ENCODE data around the gene SORCS2. TPM values are rescaled to one million over a fixed set of nuclear protein-coding genes. Genes with fewer than 3 reads are reported as not detected.

Gene SORCS2
- total and polyA plus RNA-seq, 2 of the 4 experiments (the other 2 are of a cell fraction) = 0.36 to 0.62 TPM

DNA sequence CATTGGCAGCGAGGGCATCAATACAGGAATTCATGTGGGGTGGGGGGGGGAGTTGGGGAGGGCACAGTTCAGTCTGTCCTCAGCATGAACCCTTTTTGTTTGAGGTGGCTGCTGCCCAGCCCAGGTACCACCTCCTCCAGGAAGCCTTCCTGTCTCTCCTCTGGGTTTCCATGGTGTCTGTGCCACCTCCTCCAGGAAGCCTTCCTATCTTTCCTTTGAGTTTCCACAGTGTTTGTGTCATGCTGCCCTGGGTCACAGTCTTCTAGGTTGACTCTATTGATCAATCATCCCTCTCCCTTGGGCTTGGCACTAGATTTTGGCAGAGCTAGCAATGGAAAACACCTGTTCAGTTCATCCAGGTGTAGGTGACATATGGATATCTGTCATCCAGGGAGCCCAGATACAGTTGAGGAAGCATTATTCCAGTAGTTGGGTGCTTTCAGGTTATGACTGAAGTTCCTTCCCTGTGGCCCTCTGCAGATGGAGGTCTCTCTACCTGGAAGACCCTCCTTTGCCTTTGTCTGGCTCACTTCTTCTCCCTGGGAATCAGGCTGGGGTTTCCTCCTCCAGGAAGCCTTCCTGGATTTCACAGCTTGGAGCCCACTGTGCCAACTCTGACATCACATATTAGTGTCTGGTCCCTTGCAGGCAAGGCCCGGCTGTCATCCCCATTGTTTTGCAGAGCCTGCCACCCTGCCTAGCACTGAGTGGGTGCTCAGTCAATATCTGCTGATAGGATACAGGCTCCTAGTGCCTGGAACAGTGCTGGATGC lies 96.6 kb downstream of the SORCS2 start:
- H3K27ac ChIP-seq (ENCODE audit: insufficient read depth, low read length) = no peak overlapping the region
- H3K9me3 ChIP-seq (ENCODE audit: control insufficient read depth, insufficient read depth, low read length) = no peaks in the 10 kb centered on the region
- WGBS, 2 experiments (ENCODE audit: extremely low coverage in 2 of 2, insufficient read length in 1 of 2) = 100% methylated on average over 1 of the region's 2 CpGs; no CpG with 5 or more reads in 1 of the 2 experiments
- no peak overlapping the region for H4K8ac ChIP-seq (ENCODE audit: low read depth in 2 of 2, low read length in 2 of 2)
- no peaks in the 10 kb centered on the region for H4K20me1 ChIP-seq (ENCODE audit: insufficient read depth, low read length)
- no peak for TF ChIP-seq CHD1 (IDR thresholded peaks at IDR 0.05; ENCODE audit: low read depth, low read length)
- no peak for TF ChIP-seq MAFK (IDR thresholded peaks at IDR 0.05; ENCODE audit: low read depth, low read length)
- TF ChIP-seq, protein P1, sequence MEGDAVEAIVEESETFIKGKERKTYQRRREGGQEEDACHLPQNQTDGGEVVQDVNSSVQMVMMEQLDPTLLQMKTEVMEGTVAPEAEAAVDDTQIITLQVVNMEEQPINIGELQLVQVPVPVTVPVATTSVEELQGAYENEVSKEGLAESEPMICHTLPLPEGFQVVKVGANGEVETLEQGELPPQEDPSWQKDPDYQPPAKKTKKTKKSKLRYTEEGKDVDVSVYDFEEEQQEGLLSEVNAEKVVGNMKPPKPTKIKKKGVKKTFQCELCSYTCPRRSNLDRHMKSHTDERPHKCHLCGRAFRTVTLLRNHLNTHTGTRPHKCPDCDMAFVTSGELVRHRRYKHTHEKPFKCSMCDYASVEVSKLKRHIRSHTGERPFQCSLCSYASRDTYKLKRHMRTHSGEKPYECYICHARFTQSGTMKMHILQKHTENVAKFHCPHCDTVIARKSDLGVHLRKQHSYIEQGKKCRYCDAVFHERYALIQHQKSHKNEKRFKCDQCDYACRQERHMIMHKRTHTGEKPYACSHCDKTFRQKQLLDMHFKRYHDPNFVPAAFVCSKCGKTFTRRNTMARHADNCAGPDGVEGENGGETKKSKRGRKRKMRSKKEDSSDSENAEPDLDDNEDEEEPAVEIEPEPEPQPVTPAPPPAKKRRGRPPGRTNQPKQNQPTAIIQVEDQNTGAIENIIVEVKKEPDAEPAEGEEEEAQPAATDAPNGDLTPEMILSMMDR (conservative IDR thresholded peaks at IDR 0.05; ENCODE audit: low read depth, low read length) = no peak
- no peak for TF ChIP-seq CEBPB (IDR thresholded peaks at IDR 0.05; ENCODE audit: low read depth, low read length)
- no peak for TF ChIP-seq MXI1 (IDR thresholded peaks at IDR 0.05; ENCODE audit: borderline replicate concordance, low read depth, low read length)
- TF ChIP-seq POLR2A (IDR thresholded peaks at IDR 0.05; ENCODE audit: low read depth, low read length) = no peak
- TF ChIP-seq, protein P2, sequence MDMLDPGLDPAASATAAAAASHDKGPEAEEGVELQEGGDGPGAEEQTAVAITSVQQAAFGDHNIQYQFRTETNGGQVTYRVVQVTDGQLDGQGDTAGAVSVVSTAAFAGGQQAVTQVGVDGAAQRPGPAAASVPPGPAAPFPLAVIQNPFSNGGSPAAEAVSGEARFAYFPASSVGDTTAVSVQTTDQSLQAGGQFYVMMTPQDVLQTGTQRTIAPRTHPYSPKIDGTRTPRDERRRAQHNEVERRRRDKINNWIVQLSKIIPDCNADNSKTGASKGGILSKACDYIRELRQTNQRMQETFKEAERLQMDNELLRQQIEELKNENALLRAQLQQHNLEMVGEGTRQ (IDR thresholded peaks at IDR 0.05; ENCODE audit: low read depth, low read length) = no peak
- no peak for TF ChIP-seq SMC3 (IDR thresholded peaks at IDR 0.05; ENCODE audit: low read depth, low read length)
- TF ChIP-seq RFX5 (IDR thresholded peaks at IDR 0.05; ENCODE audit: low read depth, low read length) = no peak
- TF ChIP-seq FOS (IDR thresholded peaks at IDR 0.05; ENCODE audit: low read depth, low read length) = no peak
- TF ChIP-seq RCOR1 (IDR thresholded peaks at IDR 0.05; ENCODE audit: insufficient replicate concordance, low read length) = no peak
- TF ChIP-seq NFE2L2 (IDR thresholded peaks at IDR 0.05; ENCODE audit: low read depth, low read length) = no peak
- no peak for TF ChIP-seq MAZ (IDR thresholded peaks at IDR 0.05; ENCODE audit: borderline replicate concordance, low read depth, low read length)
- TF ChIP-seq, protein P3, sequence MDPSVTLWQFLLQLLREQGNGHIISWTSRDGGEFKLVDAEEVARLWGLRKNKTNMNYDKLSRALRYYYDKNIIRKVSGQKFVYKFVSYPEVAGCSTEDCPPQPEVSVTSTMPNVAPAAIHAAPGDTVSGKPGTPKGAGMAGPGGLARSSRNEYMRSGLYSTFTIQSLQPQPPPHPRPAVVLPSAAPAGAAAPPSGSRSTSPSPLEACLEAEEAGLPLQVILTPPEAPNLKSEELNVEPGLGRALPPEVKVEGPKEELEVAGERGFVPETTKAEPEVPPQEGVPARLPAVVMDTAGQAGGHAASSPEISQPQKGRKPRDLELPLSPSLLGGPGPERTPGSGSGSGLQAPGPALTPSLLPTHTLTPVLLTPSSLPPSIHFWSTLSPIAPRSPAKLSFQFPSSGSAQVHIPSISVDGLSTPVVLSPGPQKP (IDR thresholded peaks at IDR 0.05; ENCODE audit: borderline replicate concordance, low read depth, low read length) = no peak
- no peak for TF ChIP-seq RAD21 (IDR thresholded peaks at IDR 0.05; ENCODE audit: low read length)
- no peak for TF ChIP-seq BHLHE40 (IDR thresholded peaks at IDR 0.05; ENCODE audit: low read depth, low read length)
- no peaks in the 10 kb centered on the region for H3K9me1 ChIP-seq (ENCODE audit: insufficient read depth, low read length)
- H2BK5ac ChIP-seq (ENCODE audit: low read depth, low read length, poor library complexity, severe bottlenecking) = no peak overlapping the region
- no peaks in the 10 kb centered on the region for H3K79me1 ChIP-seq (ENCODE audit: low read depth in 1 of 2, low read length in 2 of 2)
- H2BK15ac ChIP-seq (ENCODE audit: low read depth, low read length) = no peak overlapping the region
- H3K4ac ChIP-seq (ENCODE audit: low read depth, low read length) = no peak overlapping the region
- no peak overlapping the region for H2BK120ac ChIP-seq (ENCODE audit: low read depth, low read length)
- CTCF ChIA-PET = no interaction called here
- H3K27me3 ChIP-seq (ENCODE audit: control insufficient read depth, insufficient read depth, low read length) = peaks cover 73% of the 10 kb centered on the region
- dilution Hi-C loops (cut with HindIII; ENCODE audit: low sequenced_read_pairs, unreplicated experiment) = no loop called here
- H3K23ac ChIP-seq (ENCODE audit: low read depth, low read length) = no peak overlapping the region
- H2BK20ac ChIP-seq (ENCODE audit: low read depth, low read length) = no peak overlapping the region
- no peak overlapping the region for H3K4me2 ChIP-seq (ENCODE audit: low read depth, low read length)
- no peak overlapping the region for H3K14ac ChIP-seq (replicated peaks; ENCODE audit: low read depth, low read length)
- no TSS peak for BruUV-seq (replicated peaks)
- H4K91ac ChIP-seq (ENCODE audit: insufficient read depth, low read depth, low read length) = no peak overlapping the region
- ATAC-seq (ENCODE audit: low read depth) = no peak
- H3K9ac ChIP-seq (ENCODE audit: low read depth, low read length) = no peak overlapping the region
- intact Hi-C loops (cut with micrococcal nuclease) = no loop called here
- in situ Hi-C loops (cut with MboI; ENCODE audit: low sequenced_read_pairs) = loop anchor here (5.0 kb wide), 1 partner anchor 92 kb away; no protein-coding TSS in a partner anchor
- H3K4me1 ChIP-seq (ENCODE audit: control insufficient read depth, insufficient read depth, low read length) = no peaks in the 10 kb centered on the region
- no peak overlapping the region for H2AK9ac ChIP-seq (replicated peaks; ENCODE audit: low read depth, low read length, poor library complexity)
- no peaks in the 10 kb centered on the region for H3K36me3 ChIP-seq (ENCODE audit: control insufficient read depth, insufficient read depth, low read length)
- no peak overlapping the region for H3K4me3 ChIP-seq (ENCODE audit: insufficient read depth, low read depth, low read length)
- H2AFZ ChIP-seq (replicated peaks; ENCODE audit: low read length, poor library complexity) = no peak overlapping the region
- no peak for DNase-seq
- H4K5ac ChIP-seq (ENCODE audit: low read depth, low read length) = no peak overlapping the region
- H3K18ac ChIP-seq (ENCODE audit: low read depth, low read length) = no peak overlapping the region
- H2AK5ac ChIP-seq (ENCODE audit: low read depth, low read length) = no peak overlapping the region
- POLR2A ChIA-PET (ENCODE audit: unreplicated experiment) = no interaction called here
- no peak overlapping the region for H3K56ac ChIP-seq (ENCODE audit: extremely low read depth, insufficient read depth, low read length)
